HFF-Myc (cell line): ENCODE measurements around the gene RYR1.
"Not testable (repeated sequence)": the region's sequence is repeated elsewhere in the genome, so short reads cannot be mapped to it uniquely, and the experiment has no call there.

Experiments
- DNase-seq: peaks from one replicate; pipeline ENCODE4 v3.0.0-alpha.2; 2011; ENCODE audit warnings: low read depth; ENCODE audit errors: extremely low read depth
- H3K4me3 ChIP-seq: replicated peaks from 2 replicates; pipeline ENCODE4 v1.5.1; 2011; ENCODE audit warnings: low read depth, mild to moderate bottlenecking, control low read depth, low read length
- CTCF ChIP-seq: IDR thresholded peaks from 2 replicates; pipeline ENCODE4 v1.5.1; 2012; ENCODE audit warnings: mild to moderate bottlenecking, low read depth, low read length, control low read depth; ENCODE audit errors: missing control alignments

Gene RYR1

GRCh38 chr19:38506723-38507550, 73.4 kb downstream of the RYR1 start:
- DNase-seq = peak; percentile 6
- no peak overlapping the region for H3K4me3 ChIP-seq

GRCh38 chr19:38507551-38508127, 74.1 kb downstream of the RYR1 start:
- no peak for TF ChIP-seq CTCF
- no peak overlapping the region for H3K4me3 ChIP-seq
- no peak for DNase-seq

More at GRCh38 chr19:38506723-38507550, 73.4 kb downstream of the RYR1 start:
- no peak for TF ChIP-seq CTCF

GRCh38 chr19:38508507-38508906, 75.0 kb downstream of the RYR1 start:
- no peak overlapping the region for H3K4me3 ChIP-seq
- no peak for TF ChIP-seq CTCF
- no peak for DNase-seq

GRCh38 chr19:38509027-38509426, 75.5 kb downstream of the RYR1 start:
- no peak for TF ChIP-seq CTCF
- H3K4me3 ChIP-seq = no peak overlapping the region
- no peak for DNase-seq

GRCh38 chr19:38511074-38511708, 77.7 kb downstream of the RYR1 start:
- TF ChIP-seq CTCF = no peak
- no peak for DNase-seq
- no peak overlapping the region for H3K4me3 ChIP-seq

GRCh38 chr19:38512277-38512676, 78.8 kb downstream of the RYR1 start:
- no peak for DNase-seq
- no peak overlapping the region for H3K4me3 ChIP-seq
- TF ChIP-seq CTCF = no peak

GRCh38 chr19:38513156-38513555, 79.7 kb downstream of the RYR1 start:
- not testable (repeated sequence) for H3K4me3 ChIP-seq

More at GRCh38 chr19:38513156-38513555, 79.7 kb downstream of the RYR1 start:
- not testable (repeated sequence) for DNase-seq
